ENCODE measurements around the gene ISOC1.

ISOC1 gene

GRCh38 chr5:129141078-129141477 lies 46.5 kb downstream of the ISOC1 start:
- no peak for DNase-seq

GRCh38 chr5:129141696-129142095 lies 47.1 kb downstream of the ISOC1 start:
- DNase-seq = no peak

- DNase-seq = no peak
Observed at GRCh38 chr5:129155876-129156275, 61.3 kb downstream of the ISOC1 start.

GRCh38 chr5:129161830-129162229 lies 67.3 kb downstream of the ISOC1 start:
- DNase-seq = no peak

Measured in bone marrow (tissue), 2 donors.